NT2/D1 (cell line): ENCODE data around the gene SLC28A3.

Experiments used
- DNase-seq: peaks from one replicate; pipeline ENCODE4 v3.0.0-alpha.2; 2011; ENCODE audit warnings: low read depth, low spot score
- H3K27me3 ChIP-seq: 2 replicates; pipeline ENCODE4 v1.6.0; 2011; ENCODE audit warnings: mild to moderate bottlenecking; ENCODE audit not compliant: insufficient read length, insufficient read depth
- H3K36me3 ChIP-seq: 2 replicates; pipeline ENCODE4 v1.6.1; 2011; ENCODE audit warnings: mild to moderate bottlenecking, low read length, mixed read lengths; ENCODE audit not compliant: insufficient read depth, insufficient read length
- H3K4me1 ChIP-seq: 2 replicates; pipeline ENCODE4 v1.5.1; 2011; ENCODE audit not compliant: insufficient read depth, insufficient read length
- H3K4me3 ChIP-seq: 2 replicates; pipeline ENCODE4 v1.5.1; 2011; ENCODE audit warnings: low read depth; ENCODE audit not compliant: insufficient read length
- H3K9ac ChIP-seq: 2 replicates; pipeline ENCODE4 v1.6.0; 2011; ENCODE audit warnings: low read depth; ENCODE audit not compliant: insufficient read length
- H3K9me3 ChIP-seq: 2 replicates; pipeline ENCODE4 v1.5.1; 2011; ENCODE audit warnings: mild to moderate bottlenecking, low read length; ENCODE audit not compliant: insufficient read depth
- SUZ12 ChIP-seq: IDR thresholded peaks from 2 replicates; pipeline ENCODE4 v1.6.1; 2011; ENCODE audit not compliant: insufficient read length, insufficient read depth; ENCODE audit errors: extremely low read depth
- YY1 ChIP-seq: IDR thresholded peaks from 2 replicates; pipeline ENCODE4 v1.6.1; 2011; ENCODE audit not compliant: insufficient read length, insufficient read depth
- ZNF274 ChIP-seq: IDR thresholded peaks from 2 replicates; pipeline ENCODE4 v1.6.1; 2011; ENCODE audit warnings: mild to moderate bottlenecking, low read depth, low read length

SLC28A3 gene

DNA sequence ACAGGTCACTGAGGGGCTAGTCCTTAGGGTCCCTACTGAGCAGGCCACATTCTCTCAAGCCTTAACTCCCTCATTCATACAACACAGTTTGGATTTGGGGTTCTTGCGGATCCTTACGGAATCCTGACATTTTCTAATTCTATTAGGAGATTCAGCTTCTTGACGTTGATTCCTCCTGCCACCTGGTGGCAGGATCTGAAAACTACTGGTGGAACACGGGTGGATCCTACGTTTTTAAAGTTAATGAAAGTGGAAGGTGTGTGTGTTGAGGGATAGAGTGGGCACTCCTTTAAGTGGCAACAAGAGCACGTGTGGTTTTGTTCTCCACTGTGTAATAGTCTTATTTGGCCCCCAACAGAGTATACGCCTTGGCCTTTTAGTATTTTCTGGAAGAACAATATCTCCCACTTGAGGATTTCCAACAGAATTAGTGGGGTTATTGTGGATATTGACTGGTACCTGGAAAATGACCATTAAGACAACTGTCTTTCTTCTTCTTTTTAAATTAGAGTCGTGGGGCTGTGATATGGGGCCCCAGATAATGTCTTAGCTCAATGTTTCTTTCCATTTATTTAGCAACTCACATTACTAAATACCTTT is 25.2 kb downstream of the SLC28A3 start:
- DNase-seq = peak; percentile 49
- Histone ChIP-seq H3K27me3 (no peaks in the 10 kb centered on the region), H3K9ac (no peak overlapping the region), H3K4me3 (no peak overlapping the region), H3K9me3 (no peaks in the 10 kb centered on the region), H3K4me1 (no peaks in the 10 kb centered on the region), H3K36me3 (no peaks in the 10 kb centered on the region)
- TF ChIP-seq YY1 (no peak), ZNF274 (no peak), SUZ12 (no peak)

DNA sequence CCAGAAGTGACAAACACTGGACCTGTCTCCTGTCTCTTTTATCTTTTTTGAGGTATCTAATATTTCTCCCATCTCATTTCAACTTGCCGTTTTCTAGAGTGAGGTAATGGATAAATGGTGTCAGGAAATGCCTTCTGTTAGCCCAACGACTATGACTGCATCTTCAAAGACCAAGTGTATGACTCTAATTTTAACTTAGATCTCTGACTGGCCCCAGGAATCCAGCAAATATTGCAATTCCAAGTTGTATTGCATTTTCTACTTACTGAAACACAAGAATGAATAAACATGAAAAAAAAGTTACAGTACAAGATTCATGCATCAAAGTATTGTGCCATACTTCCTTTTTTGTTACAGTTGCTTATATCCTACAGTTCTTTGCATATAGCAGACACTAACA is 26.3 kb downstream of the SLC28A3 start:
- no peak overlapping the region for H3K9ac ChIP-seq
- no peaks in the 10 kb centered on the region for H3K36me3 ChIP-seq
- H3K27me3 ChIP-seq = no peaks in the 10 kb centered on the region
- TF ChIP-seq YY1 (no peak), SUZ12 (no peak), ZNF274 (no peak)
- H3K4me1 ChIP-seq = no peaks in the 10 kb centered on the region
- no peak for DNase-seq
- no peak overlapping the region for H3K4me3 ChIP-seq
- no peaks in the 10 kb centered on the region for H3K9me3 ChIP-seq

DNA sequence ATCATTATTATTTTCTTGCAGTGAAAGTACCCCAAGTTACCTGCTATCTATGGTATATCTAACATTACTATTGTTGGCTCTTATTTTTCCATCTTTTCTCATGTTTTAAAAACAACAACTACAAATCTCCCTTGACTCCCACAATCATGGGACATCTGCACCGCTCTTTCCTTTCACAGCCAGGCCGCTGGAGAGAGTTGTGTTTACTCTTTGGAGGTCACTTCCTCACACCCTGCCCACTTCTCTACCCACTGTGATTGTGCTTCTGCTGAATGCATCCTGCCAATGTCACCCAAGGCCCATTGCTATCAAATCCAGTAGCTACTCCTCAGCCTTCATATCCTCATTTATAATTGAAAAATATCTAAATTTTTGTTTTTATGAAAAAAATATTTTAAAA is 29.7 kb downstream of the SLC28A3 start:
- TF ChIP-seq YY1 = no peak

DNA sequence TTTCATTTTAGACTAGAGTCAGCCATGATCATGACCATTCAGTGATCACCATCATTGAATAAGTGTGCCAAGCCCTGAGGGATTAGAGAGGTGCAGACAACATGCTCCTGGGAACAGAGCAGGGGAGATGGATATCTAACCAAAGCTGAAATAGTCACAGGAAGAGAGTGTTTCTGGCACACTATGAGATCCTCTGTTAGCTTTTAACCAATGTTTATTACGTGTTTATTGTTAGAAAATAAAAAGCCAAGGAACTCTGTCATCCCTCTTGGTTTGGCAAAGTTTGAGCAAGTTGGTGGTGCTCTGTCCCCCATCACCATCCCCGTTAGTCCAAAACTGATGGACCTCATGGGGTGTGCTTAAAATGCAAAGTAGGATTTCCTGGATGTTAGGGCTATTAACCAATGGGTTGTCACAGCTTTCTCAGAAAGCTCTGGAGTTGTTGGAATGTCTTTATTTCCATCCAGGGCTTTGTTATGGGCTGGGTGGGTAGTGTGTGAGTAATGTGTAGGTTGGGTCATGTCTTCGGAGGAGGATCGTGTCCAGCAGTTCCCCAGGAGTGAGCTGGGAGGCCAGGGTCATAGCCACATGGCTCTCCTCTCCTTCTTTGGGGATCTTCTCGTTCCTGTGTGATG is 34.9 kb downstream of the SLC28A3 start:
- Histone ChIP-seq H3K27me3 (no peaks in the 10 kb centered on the region), H3K36me3 (no peaks in the 10 kb centered on the region), H3K9ac (no peak overlapping the region), H3K4me1 (peaks cover 3% of the 10 kb centered on the region), H3K4me3 (no peak overlapping the region), H3K9me3 (no peaks in the 10 kb centered on the region; the same call in 1 of the 2 replicates)
- TF ChIP-seq ZNF274 (no peak), YY1 (no peak), SUZ12 (no peak)
- peak; percentile 66 for DNase-seq

More for the DNA sequence above, 29.7 kb downstream of the SLC28A3 start:
- H3K36me3 ChIP-seq = no peaks in the 10 kb centered on the region
- H3K4me1 ChIP-seq = peaks cover 3% of the 10 kb centered on the region
- no peak overlapping the region for H3K9ac ChIP-seq
- H3K27me3 ChIP-seq = no peaks in the 10 kb centered on the region
- H3K4me3 ChIP-seq = no peak overlapping the region
- no peak for DNase-seq
- H3K9me3 ChIP-seq = no peaks in the 10 kb centered on the region

DNA sequence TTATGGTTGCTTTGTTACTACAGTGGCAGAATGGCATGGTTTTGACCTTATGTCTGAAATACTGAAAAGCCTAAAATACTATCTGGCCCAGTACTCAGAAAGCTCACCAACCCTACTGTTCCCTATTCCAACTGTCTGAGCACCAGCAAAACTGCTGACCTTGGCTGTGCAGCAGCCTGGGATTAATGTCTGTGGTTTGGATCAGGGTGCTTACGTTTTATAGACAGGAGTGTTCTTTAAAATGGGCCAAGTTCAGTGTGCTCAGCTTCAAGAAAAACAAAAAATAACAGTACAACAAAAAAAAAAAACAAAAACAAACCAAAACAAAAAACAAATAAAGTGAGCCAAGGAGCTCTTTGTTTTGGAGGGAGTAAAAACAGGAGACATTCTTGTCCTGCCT is 36.4 kb downstream of the SLC28A3 start:
- Histone ChIP-seq H3K9ac (no peak overlapping the region), H3K36me3 (no peaks in the 10 kb centered on the region), H3K27me3 (no peaks in the 10 kb centered on the region), H3K4me3 (no peak overlapping the region), H3K9me3 (no peaks in the 10 kb centered on the region; the same call in 1 of the 2 replicates), H3K4me1 (peaks cover 3% of the 10 kb centered on the region)
- DNase-seq = no peak
- TF ChIP-seq ZNF274 = no peak
- no peak for TF ChIP-seq YY1
- TF ChIP-seq SUZ12 = no peak

DNA sequence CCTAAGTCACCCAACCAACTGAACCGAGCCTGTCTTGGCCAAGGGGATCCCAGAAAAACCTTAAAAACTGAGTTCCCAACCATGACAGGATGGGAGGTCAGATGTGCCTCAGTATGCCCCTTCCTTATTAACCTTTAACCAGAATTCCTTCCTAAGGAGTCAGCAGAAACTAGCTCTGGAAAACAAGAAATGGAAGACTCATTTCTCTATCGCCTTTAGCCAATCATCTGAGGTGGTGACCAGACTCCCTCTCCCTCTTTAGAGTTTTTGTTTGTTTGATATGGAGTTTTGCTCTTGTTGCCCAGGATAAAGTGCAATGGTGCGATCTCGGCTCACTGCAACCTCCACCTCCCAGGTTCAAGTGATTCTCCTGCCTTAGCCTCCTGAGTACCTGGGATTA is 37.5 kb downstream of the SLC28A3 start:
- Histone ChIP-seq H3K9me3 (no peaks in the 10 kb centered on the region; the same call in 1 of the 2 replicates), H3K27me3 (no peaks in the 10 kb centered on the region), H3K36me3 (no peaks in the 10 kb centered on the region), H3K9ac (no peak overlapping the region), H3K4me1 (peaks cover 3% of the 10 kb centered on the region), H3K4me3 (no peak overlapping the region)
- TF ChIP-seq ZNF274 = no peak
- TF ChIP-seq YY1 = no peak
- TF ChIP-seq SUZ12 = no peak
- DNase-seq = no peak

DNA sequence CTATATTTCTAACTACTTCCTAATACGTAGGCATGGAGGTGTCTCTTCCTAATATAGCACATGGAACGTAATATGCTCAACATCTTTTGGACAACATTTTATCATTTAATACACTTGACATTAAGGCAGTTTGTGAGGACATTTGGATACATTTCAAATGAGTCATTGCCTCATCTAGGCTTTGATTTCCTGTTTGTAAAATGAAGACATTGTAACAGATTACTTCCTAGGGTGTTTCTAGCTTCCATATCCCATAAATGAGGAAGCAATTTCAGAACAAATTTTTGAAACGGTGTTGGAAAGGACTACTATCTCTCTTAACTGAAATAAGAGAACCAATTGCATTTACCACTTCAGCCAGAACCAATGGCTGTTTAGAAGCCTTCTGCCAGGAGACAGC is 38.7 kb downstream of the SLC28A3 start:
- no peak for DNase-seq
- Histone ChIP-seq H3K9ac (no peak overlapping the region), H3K4me3 (no peak overlapping the region), H3K36me3 (no peaks in the 10 kb centered on the region), H3K9me3 (no peaks in the 10 kb centered on the region; the same call in 1 of the 2 replicates), H3K4me1 (peaks cover 3% of the 10 kb centered on the region), H3K27me3 (no peaks in the 10 kb centered on the region)
- TF ChIP-seq ZNF274 = no peak
- no peak for TF ChIP-seq YY1
- no peak for TF ChIP-seq SUZ12
